H1 (cell line): ENCODE data around the gene TRAK1. TPM values are rescaled to one million over a fixed set of nuclear protein-coding genes. Genes with fewer than 3 reads are reported as not detected.

Source experiments
- CTBP2 ChIP-seq: IDR thresholded peaks from 2 replicates; pipeline ENCODE4 v1.7.0; 2011; ENCODE audit warnings: borderline replicate concordance, mild to moderate bottlenecking, moderate library complexity, mixed read lengths, low read length; ENCODE audit not compliant: insufficient read depth, insufficient read length
- E2F6 ChIP-seq: IDR thresholded peaks from 2 replicates; pipeline ENCODE4 v1.6.1; 2012; ENCODE audit warnings: inconsistent platforms
- TEAD4 ChIP-seq: IDR thresholded peaks from 2 replicates; pipeline ENCODE4 v1.6.1; 2012; ENCODE audit warnings: low read depth, low read length, inconsistent platforms, mixed read lengths
- polyA plus RNA-seq, 7 experiments: library from polyadenylated mRNA; depleted of rRNA in 3 of 7; stranded (reverse) in 5 of 7; unstranded in 2 of 7; fragments of >200 nt in 5 of 7; fragments of 200-250 nt in 2 of 7; gene quantifications; 1 replicate in 5 of 7; 2 replicates in 1 of 7; 4 replicates in 1 of 7; pipeline versions ENCODE4 v1.2.1 to v1.2.3, GENCODE V29; 2011 to 2013; ENCODE audit warnings: missing spikeins in 2 of 7, mixed read lengths in 2 of 7
- total RNA-seq: library from RNA; stranded (reverse); fragmentation: NEBNext Ultra II Directional; extraction: Animal tissue kit (Norgen Biotek cat#: 25700); gene quantifications from 2 replicates; pipeline ENCODE4 v1.2.1, GENCODE V29; 2021

TRAK1 gene
- total and polyA plus RNA-seq, 2 of the 8 experiments (the other 6 are each of a cell fraction or from before 2014, with no cell fraction given), result 21.3 to 32.7 TPM

GRCh38 chr3:42179110-42179725 is 88.1 kb downstream of the TRAK1 start (continued):
- no peak for TF ChIP-seq CTBP2
- TF ChIP-seq TEAD4, result peak; percentile 27; the same call in 1 of the 2 replicates
- no peak for TF ChIP-seq E2F6
